Right ventricle myocardium superior (tissue), 1 donor: Measurements from ENCODE around the gene KLB. TPM values are rescaled to one million over a fixed set of nuclear protein-coding genes. Genes with fewer than 3 reads are reported as not detected.
"Not testable (repeated sequence)": the region's sequence is repeated elsewhere in the genome, so short reads cannot be mapped to it uniquely, and the experiment has no call there.

Experiments used
- ATAC-seq: fragments of 200-7000 bp; cut with Tn5 transposase; one replicate; pipeline ENCODE4 v1.9.1; 2020; ENCODE audit warnings: mild to moderate bottlenecking; ENCODE audit not compliant: poor library complexity
- DNase-seq: peaks from one replicate; pipeline ENCODE4 v3.0.0-alpha.2; 2020
- intact Hi-C: fragments of 100-400 bp; cut with DNase I; formaldehyde crosslinking; loops from one replicate; pipeline ENCODE4 v1.11.2; 2022
- total RNA-seq: library from RNA; stranded (reverse); fragmentation: NEBNext Ultra II Directional; extraction: Animal tissue kit (Norgen Biotek cat#: 25700); gene quantifications from one replicate; pipeline ENCODE4 v1.2.1, GENCODE V29; 2021
- donor health status: DM: no; HTN: yes; CAD: no; lungs with severe emphysema.

The KLB gene
- total RNA-seq, 1 donor from 2014 or later: 0.13 TPM

DNA sequence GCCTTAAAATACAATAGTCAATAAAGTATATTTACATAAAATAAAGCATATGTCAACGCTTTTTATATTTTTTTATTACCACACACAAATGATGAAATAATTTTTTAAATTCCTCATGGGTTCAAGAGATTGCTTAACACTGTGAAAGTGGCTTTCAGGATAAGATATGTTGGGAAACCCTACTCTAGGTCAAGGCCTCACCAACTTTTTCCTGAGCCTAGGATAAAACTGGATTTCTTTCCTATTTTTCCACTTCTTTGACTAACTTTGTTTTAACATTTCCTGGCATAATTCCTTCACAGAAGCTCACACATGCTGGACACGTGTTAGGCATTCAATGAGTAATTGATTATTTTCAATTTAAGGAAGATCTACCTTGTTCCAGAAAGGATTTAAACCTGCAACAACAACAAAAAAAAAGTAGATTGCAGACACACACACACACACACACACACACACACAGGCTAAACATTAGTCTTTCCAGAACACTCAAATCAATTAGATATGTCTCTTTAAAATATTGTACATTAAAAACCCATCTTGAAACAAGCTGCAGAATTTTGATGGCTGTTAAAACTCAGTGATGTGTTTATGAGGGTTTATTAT lies 9.1 kb downstream of the KLB start:
- ATAC-seq (no peak), DNase-seq (no peak)
- intact Hi-C loops: no loop called here

- no peak for DNase-seq
- intact Hi-C loops: no loop called here
- no peak for ATAC-seq
Observed at GRCh38 chr4:39422247-39422646, 15.5 kb downstream of the KLB start.

DNA sequence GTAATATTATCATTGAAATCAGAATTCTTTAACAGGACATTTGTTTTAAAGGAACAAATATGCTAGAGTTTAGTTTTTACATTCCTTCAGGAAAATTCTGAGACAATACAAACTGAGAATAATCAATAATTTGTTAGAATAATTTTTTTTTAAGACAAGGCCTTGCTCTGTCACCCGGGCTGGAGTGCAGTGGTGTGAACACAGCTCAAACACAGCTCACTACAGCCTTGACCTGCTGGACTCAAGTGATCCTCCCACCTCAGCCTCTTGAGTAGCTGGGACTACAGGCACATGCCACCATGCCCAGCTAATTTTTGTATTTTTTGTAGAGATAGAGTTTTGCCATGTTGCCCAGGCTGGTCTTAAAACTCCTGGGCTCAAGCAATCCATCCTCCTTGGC lies 18.6 kb downstream of the KLB start:
- ATAC-seq, DNase-seq, intact Hi-C loops: not testable (repeated sequence)

- no peak for ATAC-seq
- intact Hi-C loops: no loop called here
- DNase-seq: no peak
Observed at GRCh38 chr4:39426728-39427127, 20.0 kb downstream of the KLB start.

- no peak for DNase-seq
- intact Hi-C loops: no loop called here
- no peak for ATAC-seq
Observed at GRCh38 chr4:39427520-39428114, 20.9 kb downstream of the KLB start.

GRCh38 chr4:39429476-39430334 lies 23.0 kb downstream of the KLB start:
- ATAC-seq: no peak
- intact Hi-C loops: no loop called here
- no peak for DNase-seq

DNA sequence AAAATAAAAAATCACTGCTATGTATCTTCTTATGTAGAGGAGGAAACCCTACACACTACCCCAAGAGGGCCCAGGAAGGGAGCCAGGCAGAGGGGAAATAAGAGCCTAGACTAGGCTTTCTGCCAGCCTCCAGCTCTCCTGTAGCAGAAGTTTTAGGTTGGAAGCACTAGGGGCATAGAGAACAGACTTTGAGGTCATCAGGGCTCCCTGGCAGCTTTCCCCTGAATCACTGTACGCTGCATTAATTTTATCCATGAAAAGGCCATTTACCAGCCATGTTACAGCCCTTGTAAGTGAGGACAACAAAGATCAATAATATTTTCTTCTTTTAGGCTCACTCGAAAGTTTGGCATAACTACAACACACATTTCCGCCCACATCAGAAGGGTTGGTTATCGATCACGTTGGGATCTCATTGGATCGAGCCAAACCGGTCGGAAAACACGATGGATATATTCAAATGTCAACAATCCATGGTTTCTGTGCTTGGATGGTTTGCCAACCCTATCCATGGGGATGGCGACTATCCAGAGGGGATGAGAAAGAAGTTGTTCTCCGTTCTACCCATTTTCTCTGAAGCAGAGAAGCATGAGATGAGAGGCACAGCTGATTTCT lies 27.3 kb downstream of the KLB start:
- ATAC-seq (no peak), DNase-seq (no peak)
- intact Hi-C loops: no loop called here

- ATAC-seq (no peak), DNase-seq (no peak)
- intact Hi-C loops: no loop called here
Observed at GRCh38 chr4:39435659-39436563, 29.2 kb downstream of the KLB start.

- no peak for ATAC-seq
- no peak for DNase-seq
- intact Hi-C loops: no loop called here
Observed at GRCh38 chr4:39441593-39441992, 34.9 kb downstream of the KLB start.

DNA sequence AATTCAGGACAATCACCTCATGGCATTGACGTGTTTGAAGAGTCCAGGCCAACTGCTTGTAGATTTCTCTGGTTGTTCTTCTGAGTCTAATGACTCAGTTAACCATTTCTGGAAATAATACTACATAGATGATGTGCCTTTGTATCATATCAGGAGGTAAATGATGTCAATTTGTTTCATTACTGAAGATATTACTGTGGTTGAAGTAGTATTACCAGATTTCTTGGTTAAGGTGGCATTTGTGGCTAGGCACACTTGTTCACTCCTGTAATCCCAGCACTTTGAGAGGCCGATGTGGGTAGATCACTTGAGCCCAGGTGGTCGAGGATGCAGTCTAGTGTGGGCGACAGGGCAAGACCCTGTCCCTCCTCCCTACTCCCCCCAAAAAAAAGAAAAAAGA lies 36.3 kb downstream of the KLB start:
- intact Hi-C loops: no loop called here
- no peak for DNase-seq
- ATAC-seq: no peak

- DNase-seq (no peak), ATAC-seq (no peak)
- intact Hi-C loops: no loop called here
Observed at GRCh38 chr4:39446483-39446841, 39.7 kb downstream of the KLB start.

DNA sequence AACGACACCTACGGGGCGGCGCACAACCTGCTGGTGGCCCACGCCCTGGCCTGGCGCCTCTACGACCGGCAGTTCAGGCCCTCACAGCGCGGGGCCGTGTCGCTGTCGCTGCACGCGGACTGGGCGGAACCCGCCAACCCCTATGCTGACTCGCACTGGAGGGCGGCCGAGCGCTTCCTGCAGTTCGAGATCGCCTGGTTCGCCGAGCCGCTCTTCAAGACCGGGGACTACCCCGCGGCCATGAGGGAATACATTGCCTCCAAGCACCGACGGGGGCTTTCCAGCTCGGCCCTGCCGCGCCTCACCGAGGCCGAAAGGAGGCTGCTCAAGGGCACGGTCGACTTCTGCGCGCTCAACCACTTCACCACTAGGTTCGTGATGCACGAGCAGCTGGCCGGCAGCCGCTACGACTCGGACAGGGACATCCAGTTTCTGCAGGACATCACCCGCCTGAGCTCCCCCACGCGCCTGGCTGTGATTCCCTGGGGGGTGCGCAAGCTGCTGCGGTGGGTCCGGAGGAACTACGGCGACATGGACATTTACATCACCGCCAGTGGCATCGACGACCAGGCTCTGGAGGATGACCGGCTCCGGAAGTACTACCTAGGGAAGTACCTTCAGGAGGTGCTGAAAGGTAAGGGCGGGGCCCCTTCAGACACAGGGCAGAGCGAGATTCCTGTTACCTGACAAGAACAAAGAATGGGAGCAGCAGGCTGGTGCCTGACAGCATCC lies 40.3 kb downstream of the KLB start:
- intact Hi-C loops: no loop called here
- DNase-seq (peak; percentile 80), ATAC-seq (peak; percentile 77)

DNA sequence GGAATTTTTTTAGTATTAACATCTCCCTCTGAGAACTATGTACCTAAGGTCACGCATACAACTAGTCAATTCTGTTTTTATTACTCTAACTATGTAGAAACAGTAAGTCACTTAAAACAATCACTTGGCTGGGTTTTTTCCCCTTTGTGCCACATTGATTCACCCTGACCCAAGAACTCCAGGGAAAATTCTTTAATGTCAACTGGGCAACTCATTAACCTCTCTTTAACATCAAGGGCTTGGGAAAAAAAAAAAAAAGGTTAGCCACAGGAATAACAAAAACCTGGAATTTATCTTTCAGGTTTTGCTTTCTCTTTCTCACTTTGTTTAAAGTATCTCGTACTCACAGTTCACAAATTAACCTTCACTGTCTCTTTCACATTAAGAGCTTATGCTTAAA lies 43.9 kb downstream of the KLB start:
- DNase-seq (no peak), ATAC-seq (no peak)
- intact Hi-C loops: no loop called here

- intact Hi-C loops: no loop called here
Observed at GRCh38 chr4:39451423-39452023, 44.8 kb downstream of the KLB start.

DNA sequence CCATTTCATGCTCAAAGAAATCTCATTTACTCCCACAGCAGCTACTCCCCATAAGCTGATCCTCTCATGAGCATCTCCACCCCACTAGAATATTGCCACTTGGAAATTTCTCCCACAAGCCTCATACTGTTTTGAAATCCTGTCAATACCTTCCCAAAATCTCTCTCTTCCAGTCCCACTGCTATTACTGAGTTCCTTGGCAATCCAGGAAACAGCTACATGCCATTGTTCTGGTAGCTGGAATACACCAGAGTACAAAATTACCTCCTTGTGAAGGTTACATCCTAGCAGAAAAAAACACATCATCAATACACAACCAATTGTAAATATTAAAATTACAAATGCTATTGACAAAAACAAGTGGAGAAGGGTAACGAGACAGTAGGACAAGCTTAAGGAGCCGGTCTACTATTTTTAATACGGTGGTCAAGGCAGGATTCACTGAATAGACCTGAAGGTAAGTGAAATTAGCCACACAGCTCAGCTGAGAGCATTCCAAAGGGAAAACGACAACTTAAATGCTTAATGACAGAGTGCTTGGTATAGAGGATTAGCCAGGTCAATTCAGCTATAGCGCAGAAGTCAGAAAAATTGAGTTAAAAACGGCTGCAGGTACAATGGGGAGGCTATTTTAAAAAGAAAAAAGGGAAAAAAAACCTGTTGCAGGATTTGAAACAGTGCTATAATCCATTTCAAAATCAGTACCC lies 45.6 kb downstream of the KLB start:
- intact Hi-C loops: no loop called here
- ATAC-seq: no peak
- DNase-seq: no peak

More at GRCh38 chr4:39451423-39452023, 44.8 kb downstream of the KLB start:
- DNase-seq (no peak), ATAC-seq (no peak)

DNA sequence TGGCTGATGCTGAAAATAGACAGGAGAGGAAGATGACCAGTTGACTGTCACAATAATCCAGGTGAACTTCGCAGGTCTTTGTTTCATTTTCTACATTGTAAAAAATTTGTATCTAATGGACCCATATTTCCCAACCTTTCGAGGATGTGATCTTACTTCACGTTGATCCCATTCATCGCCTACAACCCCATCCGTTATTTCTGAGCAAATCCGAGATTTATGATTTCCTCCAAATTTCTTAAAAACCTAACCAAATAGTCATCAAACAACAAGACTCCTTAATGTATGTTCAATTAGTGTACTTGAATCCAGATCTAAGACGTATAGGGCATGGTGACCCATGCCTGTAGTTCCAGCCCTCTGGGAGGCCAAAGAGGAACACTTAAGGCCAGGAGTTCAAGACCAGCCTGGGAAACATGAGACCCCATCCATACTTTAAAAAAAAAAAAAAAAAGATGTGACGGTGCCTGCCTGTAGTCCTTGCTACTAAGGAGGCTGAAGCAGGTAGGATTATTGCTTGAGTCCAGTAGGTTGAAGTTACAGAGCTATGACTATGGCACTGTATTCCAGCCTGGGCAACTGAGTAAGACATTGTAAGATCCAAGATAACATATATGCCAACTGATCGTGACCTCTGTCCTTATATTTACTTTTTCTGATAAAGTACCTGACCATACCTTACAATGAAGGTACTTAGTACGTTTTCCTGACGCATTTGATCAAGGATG lies 46.3 kb downstream of the KLB start:
- intact Hi-C loops: no loop called here
- ATAC-seq (no peak), DNase-seq (no peak)
